ENCODE results near the gene KANK3. TPM values are rescaled to one million over a fixed set of nuclear protein-coding genes. Genes with fewer than 3 reads are reported as not detected.

The KANK3 gene
- total and polyA plus RNA-seq, 9 of the 15 experiments (the other 6 are each of a cell fraction or from before 2014, with no cell fraction given): 0.03 to 0.40 (median 0.08) TPM; not detected in 6

GRCh38 chr19:8307400-8307964, 35.6 kb downstream of the KANK3 start (continued):
- no peak for TF ChIP-seq IRF9 (tag; IDR thresholded peaks at IDR 0.05)
- TF ChIP-seq ZKSCAN3 (CRISPR knock-in tag; IDR thresholded peaks at IDR 0.05): no peak
- TF ChIP-seq POLR2G (IDR thresholded peaks at IDR 0.05; ENCODE audit: low read depth, low read length): no peak
- TF ChIP-seq HMBOX1 (IDR thresholded peaks at IDR 0.05): no peak
- no peak for TF ChIP-seq PTTG1 (tag; IDR thresholded peaks at IDR 0.05; ENCODE audit: low read depth)
- TF ChIP-seq KDM4B (IDR thresholded peaks at IDR 0.05; ENCODE audit: borderline replicate concordance in 2 of 2, low read depth in 1 of 2): no peak
- no peak for TF ChIP-seq ZNF507 (tag; conservative IDR thresholded peaks at IDR 0.05)
- no peak for TF ChIP-seq ESRRA (IDR thresholded peaks at IDR 0.05; ENCODE audit: borderline replicate concordance, low read depth)
- peak; percentile 18 for TF ChIP-seq HNRNPLL (IDR thresholded peaks at IDR 0.05; ENCODE audit: low read depth, low read length, poor library complexity, severe bottlenecking)
- peak; percentile 77 for TF ChIP-seq CHD1 (IDR thresholded peaks at IDR 0.05; ENCODE audit: low read length)
- TF ChIP-seq ZNF143 (CRISPR knock-in tag; IDR thresholded peaks at IDR 0.05): peak; percentile 50; the same call in 1 of the 2 replicates
- TF ChIP-seq ZNF707 (CRISPR knock-in tag; conservative IDR thresholded peaks at IDR 0.05): no peak
- TF ChIP-seq, protein P1, sequence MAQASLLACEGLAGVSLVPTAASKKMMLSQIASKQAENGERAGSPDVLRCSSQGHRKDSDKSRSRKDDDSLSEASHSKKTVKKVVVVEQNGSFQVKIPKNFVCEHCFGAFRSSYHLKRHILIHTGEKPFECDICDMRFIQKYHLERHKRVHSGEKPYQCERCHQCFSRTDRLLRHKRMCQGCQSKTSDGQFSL (CRISPR knock-in tag; IDR thresholded peaks at IDR 0.05): peak; percentile 68; the same call in 1 of the 2 replicates
- TF ChIP-seq, protein P1 (tag; IDR thresholded peaks at IDR 0.05): no peak
- TF ChIP-seq, protein P2, sequence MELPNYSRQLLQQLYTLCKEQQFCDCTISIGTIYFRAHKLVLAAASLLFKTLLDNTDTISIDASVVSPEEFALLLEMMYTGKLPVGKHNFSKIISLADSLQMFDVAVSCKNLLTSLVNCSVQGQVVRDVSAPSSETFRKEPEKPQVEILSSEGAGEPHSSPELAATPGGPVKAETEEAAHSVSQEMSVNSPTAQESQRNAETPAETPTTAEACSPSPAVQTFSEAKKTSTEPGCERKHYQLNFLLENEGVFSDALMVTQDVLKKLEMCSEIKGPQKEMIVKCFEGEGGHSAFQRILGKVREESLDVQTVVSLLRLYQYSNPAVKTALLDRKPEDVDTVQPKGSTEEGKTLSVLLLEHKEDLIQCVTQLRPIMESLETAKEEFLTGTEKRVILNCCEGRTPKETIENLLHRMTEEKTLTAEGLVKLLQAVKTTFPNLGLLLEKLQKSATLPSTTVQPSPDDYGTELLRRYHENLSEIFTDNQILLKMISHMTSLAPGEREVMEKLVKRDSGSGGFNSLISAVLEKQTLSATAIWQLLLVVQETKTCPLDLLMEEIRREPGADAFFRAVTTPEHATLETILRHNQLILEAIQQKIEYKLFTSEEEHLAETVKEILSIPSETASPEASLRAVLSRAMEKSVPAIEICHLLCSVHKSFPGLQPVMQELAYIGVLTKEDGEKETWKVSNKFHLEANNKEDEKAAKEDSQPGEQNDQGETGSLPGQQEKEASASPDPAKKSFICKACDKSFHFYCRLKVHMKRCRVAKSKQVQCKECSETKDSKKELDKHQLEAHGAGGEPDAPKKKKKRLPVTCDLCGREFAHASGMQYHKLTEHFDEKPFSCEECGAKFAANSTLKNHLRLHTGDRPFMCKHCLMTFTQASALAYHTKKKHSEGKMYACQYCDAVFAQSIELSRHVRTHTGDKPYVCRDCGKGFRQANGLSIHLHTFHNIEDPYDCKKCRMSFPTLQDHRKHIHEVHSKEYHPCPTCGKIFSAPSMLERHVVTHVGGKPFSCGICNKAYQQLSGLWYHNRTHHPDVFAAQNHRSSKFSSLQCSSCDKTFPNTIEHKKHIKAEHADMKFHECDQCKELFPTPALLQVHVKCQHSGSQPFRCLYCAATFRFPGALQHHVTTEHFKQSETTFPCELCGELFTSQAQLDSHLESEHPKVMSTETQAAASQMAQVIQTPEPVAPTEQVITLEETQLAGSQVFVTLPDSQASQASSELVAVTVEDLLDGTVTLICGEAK (IDR thresholded peaks at IDR 0.05): no peak
- TF ChIP-seq, protein P2 (CRISPR knock-in tag; IDR thresholded peaks at IDR 0.05): no peak

All from K562 (cell line).